GM12878 (cell line): Measurements from ENCODE around the gene GADL1. TPM values are rescaled to one million over a fixed set of nuclear protein-coding genes. Genes with fewer than 3 reads are reported as not detected.

ENCODE experiments used
- ATAC-seq: fragments of 200-7000 bp; cut with Tn5 transposase; 3 replicates; pipeline ENCODE4 v1.9.1; 2020; ENCODE audit warnings: mild to moderate bottlenecking, moderate library complexity
- BruUV-seq: library from RNA; stranded (reverse); fragments of 400-500 nt; replicated peaks from 2 replicates; lab custom pipeline; 2021; lab: Mats Ljungman, UMichigan
- CTCF ChIA-PET: fragments of 300-600 bp; sonication (Branson Sonifier 250); formaldehyde crosslinking; extraction: SDS; loops from one replicate; lab custom pipeline; 2021; ENCODE audit warnings: inconsistent platforms; lab: Yijun Ruan, JAX
- POLR2A ChIA-PET: fragments of 350-600 bp; formaldehyde crosslinking; extraction: SDS; loops from one replicate; lab custom pipeline; 2021; ENCODE audit warnings: inconsistent platforms; lab: Charles Lee
- RAD21 ChIA-PET: fragments of 300-600 bp; sonication (Branson Sonifier 250); formaldehyde crosslinking; loops from one replicate; lab custom pipeline; 2023; ENCODE audit warnings: antibody characterized with exemption; ENCODE audit not compliant: unreplicated experiment; lab: Charles Lee
- SMC1A ChIA-PET: fragments of 300-600 bp; sonication (Branson Sonifier 250); formaldehyde crosslinking; loops from one replicate; lab custom pipeline; 2023; ENCODE audit not compliant: unreplicated experiment, uncharacterized antibody; lab: Charles Lee
- DNase-seq: peaks from one replicate; pipeline ENCODE4 v3.0.0-alpha.2; 2011; ENCODE audit warnings: low read depth, low spot score
- FAIRE-seq: peaks from 3 replicates; lab custom pipeline; 2011; peaks lifted over from hg19 to GRCh38; lab: Jason Lieb, UNC
- H2AFZ ChIP-seq: 2 replicates; pipeline ENCODE4 v1.6.0; 2011; ENCODE audit warnings: low read depth, low read length, control low read depth; ENCODE audit not compliant: control insufficient read depth
- H3K27ac ChIP-seq: 2 replicates; pipeline ENCODE4 v1.5.1; 2011; ENCODE audit warnings: control low read depth; ENCODE audit not compliant: control insufficient read depth, insufficient read depth
- H3K27me3 ChIP-seq, 2 experiments: replicated peaks in 1 of 2; 2 replicates each; pipeline versions ENCODE4 v1.6.0 to v1.6.1; 2011; ENCODE audit warnings: low read length in 1 of 2; ENCODE audit not compliant: control insufficient read depth in 2 of 2, insufficient read depth in 2 of 2
- H3K36me3 ChIP-seq, 2 experiments: 2 replicates each; pipeline ENCODE4 v1.5.1; 2011; ENCODE audit warnings: low read length in 1 of 2; ENCODE audit not compliant: control insufficient read depth in 2 of 2, insufficient read depth in 2 of 2
- H3K4me1 ChIP-seq: 2 replicates; pipeline ENCODE4 v1.6.1; 2011; ENCODE audit warnings: mild to moderate bottlenecking, low read length, moderate library complexity, mixed read lengths; ENCODE audit not compliant: control insufficient read depth, insufficient read depth
- H3K4me2 ChIP-seq: 2 replicates; pipeline ENCODE4 v1.6.0; 2011; ENCODE audit warnings: control low read depth; ENCODE audit not compliant: control insufficient read depth, insufficient read depth
- H3K4me3 ChIP-seq: fragments of 200-600 bp; sonication (generic); 2 replicates; pipeline ENCODE4 v1.5.1; 2016
- H3K79me2 ChIP-seq: 2 replicates; pipeline ENCODE4 v1.6.0; 2011; ENCODE audit warnings: low read length; ENCODE audit not compliant: control insufficient read depth, insufficient read depth
- H3K9ac ChIP-seq: 2 replicates; pipeline ENCODE4 v1.8.0; 2011; ENCODE audit warnings: low read length, control low read depth, mixed read lengths; ENCODE audit not compliant: control insufficient read depth, insufficient read depth
- H3K9me3 ChIP-seq: replicated peaks from 3 replicates; pipeline ENCODE4 v1.5.1; 2011; ENCODE audit warnings: mild to moderate bottlenecking, low read length; ENCODE audit not compliant: control insufficient read depth, insufficient read depth
- H4K20me1 ChIP-seq: 2 replicates; pipeline ENCODE4 v1.6.0; 2011; ENCODE audit not compliant: control insufficient read depth, insufficient read depth
- CBX3 ChIP-seq: fragments of 200-600 bp; sonication (generic); IDR thresholded peaks from 2 replicates; pipeline ENCODE4 v1.6.1; 2016; ENCODE audit warnings: low read depth, borderline replicate concordance
- JUNB ChIP-seq: IDR thresholded peaks from 2 replicates; pipeline ENCODE4 v1.6.1; 2016; ENCODE audit warnings: antibody characterized with exemption, mild to moderate bottlenecking
- RAD51 ChIP-seq: fragments of 450-650 bp; IDR thresholded peaks from 2 replicates; pipeline ENCODE4 v1.6.1; 2016; ENCODE audit warnings: moderate library complexity, mild to moderate bottlenecking, inconsistent platforms
- SREBF1 ChIP-seq: IDR thresholded peaks from 2 replicates; pipeline ENCODE4 v1.6.1; 2012; ENCODE audit warnings: mild to moderate bottlenecking, low read length
- SUZ12 ChIP-seq: fragments of 200-600 bp; sonication (generic); IDR thresholded peaks from one replicate; pipeline ENCODE4 v1.6.1; 2018; ENCODE audit warnings: antibody characterized with exemption, mild to moderate bottlenecking; ENCODE audit not compliant: unreplicated experiment
- ZNF24 ChIP-seq: fragments of 450-650 bp; IDR thresholded peaks from 2 replicates; pipeline ENCODE4 v1.6.1; 2017; ENCODE audit warnings: antibody characterized with exemption, mild to moderate bottlenecking
- WGBS: methylation state at CpG from one replicate; pipeline ENCODE4 v1.1.6; 2016; ENCODE audit warnings: low lambda C conversion rate; ENCODE audit not compliant: insufficient replicate concordance, insufficient coverage; ENCODE audit errors: missing lambda C conversion rate; 5-methylcytosine and 5-hydroxymethylcytosine counted together
- in situ Hi-C: fragments of 300-500 bp; cut with MboI; formaldehyde crosslinking; loops from 9 replicates; pipeline ENCODE4 v1.14.3; 2018; ENCODE audit warnings: mixed read lengths
- intact Hi-C: fragments of 100-400 bp; cut with micrococcal nuclease; formaldehyde crosslinking; loops from one replicate; pipeline ENCODE4 v1.14.2; 2022; ENCODE audit not compliant: unreplicated experiment
- polyA plus RNA-seq, 11 experiments: library from polyadenylated mRNA; depleted of rRNA in 4 of 11; unstranded in 6 of 11; stranded (reverse) in 5 of 11; fragments of >200 nt; fragmentation: Nextera tagmentation in 4 of 11; fragmentation: Illumina TruSeq in 1 of 11; extraction: Ambion mirVana in 4 of 11; extraction: Trizol in 1 of 11; gene quantifications; 1 replicate in 1 of 11; 2 replicates in 10 of 11; pipeline versions ENCODE4 v1.2.1 to v1.2.3, GENCODE V29; 2011 to 2016; ENCODE audit warnings: inconsistent platforms in 2 of 11, missing spikeins in 2 of 11, low read depth in 1 of 11
- total RNA-seq, 4 experiments: library from RNA; depleted of rRNA in 3 of 4; stranded (reverse); fragments of >200 nt in 3 of 4; fragmentation: Illumina TruSeq in 1 of 4; extraction: Trizol in 1 of 4; gene quantifications; 2 replicates each; pipeline versions ENCODE4 v1.2.1 to v1.2.3, GENCODE V29; 2013 to 2021
- TF ChIP-seq, protein P1 (sequence below): fragments of 450-650 bp; IDR thresholded peaks from 2 replicates; pipeline ENCODE4 v1.6.1; 2017; ENCODE audit warnings: borderline replicate concordance

The GADL1 gene
- total and polyA plus RNA-seq, 10 of the 15 experiments (the other 5 are each of a cell fraction or from before 2014, with no cell fraction given), result 0.04 TPM; not detected in 9

DNA sequence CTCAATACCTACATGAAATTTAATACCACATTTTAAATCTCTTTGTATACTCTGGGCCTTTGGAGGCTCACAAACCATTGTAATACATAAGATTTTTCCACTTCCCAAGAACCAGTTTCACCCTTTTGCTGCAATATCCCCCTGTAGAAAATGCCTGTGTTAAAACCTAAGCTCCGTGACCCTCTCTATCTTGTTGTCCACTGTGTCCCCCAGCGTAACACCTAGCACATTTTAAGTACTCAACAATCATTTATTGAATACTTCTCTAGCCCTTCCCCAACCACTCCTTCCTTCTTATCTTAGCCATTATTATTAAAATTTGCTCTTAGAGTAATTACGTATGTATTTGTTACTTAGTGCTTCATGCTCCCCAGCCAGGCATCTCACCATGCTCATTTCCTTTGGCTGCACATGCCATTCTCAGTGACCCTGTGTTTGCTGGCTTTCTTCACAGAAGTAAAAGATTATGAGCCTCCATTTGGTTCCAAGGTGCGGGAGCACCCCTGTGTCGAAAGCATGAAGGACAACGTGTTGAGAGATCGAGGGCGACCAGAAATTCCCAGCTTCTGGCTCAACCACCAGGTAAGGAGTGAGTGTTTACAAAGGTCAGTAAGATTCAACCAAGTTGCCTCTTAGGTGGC lies 206.4 kb downstream of the GADL1 start:
- no TSS peak for BruUV-seq
- intact Hi-C loops (no loop called here), in situ Hi-C loops (no loop called here)
- DNase-seq, result no peak
- no peaks in the 10 kb centered on the region for H4K20me1 ChIP-seq
- no peaks in the 10 kb centered on the region for H3K79me2 ChIP-seq
- H3K27me3 ChIP-seq, result no peaks in the 10 kb centered on the region; a peak in 1 of 4 replicates
- ChIA-PET RAD21 (no interaction called here), CTCF (no interaction called here), SMC1A (interaction anchor here (1.1 kb wide), 1 partner anchor 11 kb away, joined by 4 read pairs; no protein-coding TSS in a partner anchor), POLR2A (no interaction called here)
- WGBS, result 43% methylated on average over 8 of the region's 8 CpGs
- TF ChIP-seq SREBF1, result no peak
- TF ChIP-seq RAD51, result no peak
- no peak overlapping the region for H3K9ac ChIP-seq
- H3K4me2 ChIP-seq, result no peak overlapping the region
- no peaks in the 10 kb centered on the region for H3K4me1 ChIP-seq
- no peak overlapping the region for H2AFZ ChIP-seq
- no peak overlapping the region for H3K4me3 ChIP-seq
- ATAC-seq, result no peak
- no peak for FAIRE-seq
- no peaks in the 10 kb centered on the region for H3K9me3 ChIP-seq
- H3K27ac ChIP-seq, result no peak overlapping the region
- no peaks in the 10 kb centered on the region for H3K36me3 ChIP-seq

DNA sequence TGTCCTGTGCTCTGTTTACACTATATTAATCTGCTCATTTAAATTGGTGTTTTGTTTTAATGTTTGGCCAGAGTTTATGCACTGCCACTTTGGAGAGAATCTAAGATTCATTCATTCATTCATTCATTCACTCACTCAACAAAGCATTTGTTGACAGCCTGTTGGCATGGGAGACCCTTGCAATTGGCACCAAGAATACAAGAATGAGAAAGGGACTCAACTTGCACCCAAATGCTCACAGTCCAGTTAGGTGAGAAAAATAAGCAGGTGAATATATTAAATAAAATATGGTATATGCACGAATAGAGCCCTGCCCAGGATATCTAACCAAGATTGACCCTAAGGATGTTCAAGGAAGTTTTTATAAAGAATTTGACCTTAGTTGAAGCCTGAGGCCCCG lies 207.7 kb downstream of the GADL1 start:
- no peaks in the 10 kb centered on the region; a peak in 1 of 4 replicates for H3K27me3 ChIP-seq
- ATAC-seq (no peak), FAIRE-seq (no peak)
- BruUV-seq, result no TSS peak
- no peaks in the 10 kb centered on the region for H3K9me3 ChIP-seq
- H3K9ac ChIP-seq, result no peak overlapping the region
- H3K36me3 ChIP-seq, result no peaks in the 10 kb centered on the region
- RAD21 ChIA-PET, result no interaction called here
- H3K4me3 ChIP-seq, result no peak overlapping the region
- H3K27ac ChIP-seq, result no peak overlapping the region
- H3K4me2 ChIP-seq, result no peak overlapping the region
- POLR2A ChIA-PET, result no interaction called here
- H4K20me1 ChIP-seq, result no peaks in the 10 kb centered on the region
- TF ChIP-seq CBX3, result no peak
- TF ChIP-seq ZNF24, result 0 out of 2 replicates have a peak, but pooled peaks have one; percentile 46
- no peak for TF ChIP-seq SUZ12
- TF ChIP-seq JUNB, result no peak
- TF ChIP-seq, protein P1, sequence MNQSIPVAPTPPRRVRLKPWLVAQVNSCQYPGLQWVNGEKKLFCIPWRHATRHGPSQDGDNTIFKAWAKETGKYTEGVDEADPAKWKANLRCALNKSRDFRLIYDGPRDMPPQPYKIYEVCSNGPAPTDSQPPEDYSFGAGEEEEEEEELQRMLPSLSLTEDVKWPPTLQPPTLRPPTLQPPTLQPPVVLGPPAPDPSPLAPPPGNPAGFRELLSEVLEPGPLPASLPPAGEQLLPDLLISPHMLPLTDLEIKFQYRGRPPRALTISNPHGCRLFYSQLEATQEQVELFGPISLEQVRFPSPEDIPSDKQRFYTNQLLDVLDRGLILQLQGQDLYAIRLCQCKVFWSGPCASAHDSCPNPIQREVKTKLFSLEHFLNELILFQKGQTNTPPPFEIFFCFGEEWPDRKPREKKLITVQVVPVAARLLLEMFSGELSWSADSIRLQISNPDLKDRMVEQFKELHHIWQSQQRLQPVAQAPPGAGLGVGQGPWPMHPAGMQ, result no peak
- TF ChIP-seq, all 136 proteins: peak for 1
- WGBS, result 27% methylated on average over 2 of the region's 2 CpGs
- in situ Hi-C loops (no loop called here), intact Hi-C loops (no loop called here)
- Histone ChIP-seq H3K79me2 (no peaks in the 10 kb centered on the region), H3K4me1 (no peaks in the 10 kb centered on the region), H2AFZ (no peak overlapping the region)
- no peak for DNase-seq
- CTCF ChIA-PET, result no interaction called here
- SMC1A ChIA-PET, result no interaction called here
